Liver (tissue), 3 donors: ENCODE data around the gene INPP4A.

ENCODE experiments used
- CTCF ChIP-seq: fragments of 150-350 bp; IDR thresholded peaks from 2 replicates; pipeline ENCODE4 v1.5.1; 2017; ENCODE audit warnings: improper control_type of control experiment, low read depth, low read length; ENCODE audit not compliant: missing input control
- EGR1 ChIP-seq, 2 donors: IDR thresholded peaks; 2 replicates each; pipeline ENCODE4 v1.6.1; 2016 to 2018; ENCODE audit warnings: antibody characterized with exemption in 2 of 2, low read depth in 2 of 2
- GABPA ChIP-seq, 2 donors: IDR thresholded peaks in 1 of 2; conservative IDR thresholded peaks in 1 of 2; 2 replicates each; pipeline ENCODE4 v1.6.1; 2016; ENCODE audit warnings: antibody characterized with exemption in 2 of 2, mild to moderate bottlenecking in 1 of 2, moderate library complexity in 1 of 2
- MAX ChIP-seq: IDR thresholded peaks from 2 replicates; pipeline ENCODE4 v1.6.1; 2016; ENCODE audit warnings: antibody characterized with exemption
- TF ChIP-seq, protein P1 (sequence below): IDR thresholded peaks from 2 replicates; pipeline ENCODE4 v1.6.1; 2016; ENCODE audit warnings: antibody characterized with exemption
- donor health status: healthy.
- donor health status: healthy.

DNA sequence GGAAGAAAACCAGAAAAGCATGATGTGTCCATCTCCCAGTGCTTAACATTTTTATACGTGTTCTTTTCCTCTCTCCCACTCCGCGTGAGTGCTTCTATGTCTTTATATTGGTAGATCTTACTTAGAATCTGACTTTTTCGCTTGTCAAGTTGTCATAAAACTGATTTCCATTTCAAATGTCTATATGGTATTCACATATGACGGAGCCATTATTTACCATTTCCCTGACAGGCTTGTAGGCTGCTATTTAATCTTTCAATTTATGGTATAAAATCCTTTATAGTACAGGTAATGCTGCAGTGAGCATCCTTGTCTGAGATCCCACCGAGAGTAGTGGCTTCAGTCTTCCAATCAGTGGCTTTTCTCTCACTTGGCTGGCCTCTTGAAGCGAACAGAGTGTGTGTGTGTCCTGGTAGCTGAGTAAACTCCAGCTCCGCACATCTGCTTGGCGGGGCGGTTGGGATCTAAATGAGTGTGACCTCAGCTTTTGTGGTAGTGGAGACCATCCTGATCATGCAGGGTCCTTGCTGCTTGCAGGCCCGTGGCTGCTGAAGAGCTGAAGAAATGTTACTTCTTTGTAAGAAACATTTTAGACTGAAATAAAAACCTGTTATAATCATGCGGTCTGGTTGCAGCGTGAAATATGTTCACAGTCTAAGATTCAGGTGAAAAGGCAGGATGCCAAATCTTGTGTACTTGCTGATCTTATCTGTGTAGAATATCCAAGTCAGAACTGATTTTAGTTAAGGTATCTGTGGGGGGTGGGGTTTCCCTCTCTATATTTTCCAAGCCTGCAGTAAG is 40.2 kb downstream of the INPP4A start:
- TF ChIP-seq CTCF (no peak), GABPA (IDR thresholded peaks at IDR 0.05 in 1 of 2, conservative IDR thresholded peaks at IDR 0.05 in 1 of 2) (no peak), MAX (no peak), EGR1 (IDR thresholded peaks at IDR 0.05; ENCODE audit: low read depth in 2 of 2) (no peak)
- TF ChIP-seq, protein P1, sequence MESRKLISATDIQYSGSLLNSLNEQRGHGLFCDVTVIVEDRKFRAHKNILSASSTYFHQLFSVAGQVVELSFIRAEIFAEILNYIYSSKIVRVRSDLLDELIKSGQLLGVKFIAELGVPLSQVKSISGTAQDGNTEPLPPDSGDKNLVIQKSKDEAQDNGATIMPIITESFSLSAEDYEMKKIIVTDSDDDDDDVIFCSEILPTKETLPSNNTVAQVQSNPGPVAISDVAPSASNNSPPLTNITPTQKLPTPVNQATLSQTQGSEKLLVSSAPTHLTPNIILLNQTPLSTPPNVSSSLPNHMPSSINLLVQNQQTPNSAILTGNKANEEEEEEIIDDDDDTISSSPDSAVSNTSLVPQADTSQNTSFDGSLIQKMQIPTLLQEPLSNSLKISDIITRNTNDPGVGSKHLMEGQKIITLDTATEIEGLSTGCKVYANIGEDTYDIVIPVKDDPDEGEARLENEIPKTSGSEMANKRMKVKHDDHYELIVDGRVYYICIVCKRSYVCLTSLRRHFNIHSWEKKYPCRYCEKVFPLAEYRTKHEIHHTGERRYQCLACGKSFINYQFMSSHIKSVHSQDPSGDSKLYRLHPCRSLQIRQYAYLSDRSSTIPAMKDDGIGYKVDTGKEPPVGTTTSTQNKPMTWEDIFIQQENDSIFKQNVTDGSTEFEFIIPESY, result no peak
